ENCODE data around the gene GLIS1. TPM values are rescaled to one million over a fixed set of nuclear protein-coding genes. Genes with fewer than 3 reads are reported as not detected.
A peak's percentile ranks its signal among the peaks of the same experiment; 100 is the strongest.

Gene GLIS1
- total RNA-seq, 2 donors from 2014 or later = not detected

DNA sequence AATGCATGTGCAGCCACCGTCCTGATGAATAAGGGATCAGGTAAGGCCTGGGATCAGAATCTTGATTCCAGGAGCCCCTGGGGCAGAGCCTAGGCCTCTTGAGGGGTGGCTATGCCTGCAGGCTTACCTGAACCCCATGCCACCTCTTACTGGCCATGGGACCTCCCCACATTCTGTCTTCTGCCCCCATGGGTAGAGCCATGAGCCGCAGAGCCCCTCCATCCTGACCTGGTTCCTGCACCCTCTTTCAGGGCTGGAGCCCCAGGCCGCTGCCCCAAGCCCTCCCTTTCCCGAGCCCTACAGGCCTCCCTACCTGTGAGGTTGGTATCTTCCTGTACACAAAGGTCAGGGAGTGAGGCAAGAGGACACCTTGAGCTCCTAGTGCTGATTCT is 159.0 kb downstream of the GLIS1 start:
- DNase-seq (ENCODE audit: low spot score) (no peak), ATAC-seq (no peak)
- Mint-ChIP-seq H3K4me1 (ENCODE audit: low read depth in 2 of 2) (peaks cover 45 to 54% of the 10 kb centered on the region in 2 donors), H3K27ac (no peak overlapping the region), H3K4me3 (no peak overlapping the region), H3K36me3 (no peaks in the 10 kb centered on the region), H3K9me3 (no peaks in the 10 kb centered on the region), H3K27me3 (peaks cover 38 to 41% of the 10 kb centered on the region in 2 donors)

DNA sequence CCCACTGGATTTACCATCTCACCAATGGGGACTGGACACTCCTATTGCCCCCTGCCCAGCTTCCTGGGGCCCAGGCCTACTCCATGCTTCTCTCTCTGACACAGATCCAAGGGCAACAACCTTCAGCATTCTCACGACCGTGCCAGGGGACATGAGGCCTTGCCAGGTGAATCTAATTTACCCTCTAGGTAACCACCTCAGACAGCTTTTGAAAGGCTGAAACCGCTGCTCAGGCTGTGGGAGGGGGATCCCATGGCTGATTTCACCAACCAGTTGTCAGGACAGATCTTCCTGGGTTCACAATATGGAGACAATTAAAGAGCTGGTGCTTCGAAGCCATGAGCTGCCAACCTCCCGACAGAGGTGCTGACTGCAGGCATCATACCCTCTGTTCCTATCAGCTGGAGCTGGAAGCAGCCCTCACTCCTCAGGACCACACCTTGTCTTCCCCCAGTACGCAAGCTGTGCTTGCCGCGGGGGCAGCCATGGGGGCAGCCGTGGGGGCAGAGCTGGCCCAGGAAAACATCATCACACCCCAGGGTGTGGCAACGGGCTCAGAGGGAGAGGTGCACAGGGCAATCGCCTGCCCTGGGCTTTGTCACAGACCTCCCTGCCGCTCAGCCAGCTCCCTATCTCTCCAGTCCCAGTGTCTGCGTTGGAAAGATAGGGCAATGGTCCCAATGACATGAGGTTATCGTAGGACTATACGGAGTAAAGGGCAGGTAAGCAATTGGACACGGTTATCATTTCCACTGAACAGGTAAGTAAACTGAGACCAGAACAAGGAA is 159.5 kb downstream of the GLIS1 start:
- ATAC-seq (no peak), DNase-seq (ENCODE audit: low spot score) (peak; percentile 2)
- H3K4me1 Mint-ChIP-seq (ENCODE audit: low read depth in 2 of 2) = peaks cover 39 to 49% of the 10 kb centered on the region in 2 donors
- H3K27me3 Mint-ChIP-seq = peaks cover 35 to 40% of the 10 kb centered on the region in 2 donors
- no peak overlapping the region for H3K27ac Mint-ChIP-seq
- H3K9me3 Mint-ChIP-seq = no peaks in the 10 kb centered on the region
- H3K36me3 Mint-ChIP-seq = no peaks in the 10 kb centered on the region
- H3K4me3 Mint-ChIP-seq = no peak overlapping the region

- H3K36me3 Mint-ChIP-seq = no peaks in the 10 kb centered on the region
- H3K27ac Mint-ChIP-seq = no peak overlapping the region
- no peak overlapping the region for H3K4me3 Mint-ChIP-seq
- ATAC-seq (no peak), DNase-seq (ENCODE audit: low spot score) (no peak)
- peaks cover 31 to 40% of the 10 kb centered on the region in 2 donors for H3K4me1 Mint-ChIP-seq (ENCODE audit: low read depth in 2 of 2)
- peaks cover 35 to 37% of the 10 kb centered on the region in 2 donors for H3K27me3 Mint-ChIP-seq
- H3K9me3 Mint-ChIP-seq = no peaks in the 10 kb centered on the region
Observed at GRCh38 chr1:53578358-53578757, 160.6 kb downstream of the GLIS1 start.

DNA sequence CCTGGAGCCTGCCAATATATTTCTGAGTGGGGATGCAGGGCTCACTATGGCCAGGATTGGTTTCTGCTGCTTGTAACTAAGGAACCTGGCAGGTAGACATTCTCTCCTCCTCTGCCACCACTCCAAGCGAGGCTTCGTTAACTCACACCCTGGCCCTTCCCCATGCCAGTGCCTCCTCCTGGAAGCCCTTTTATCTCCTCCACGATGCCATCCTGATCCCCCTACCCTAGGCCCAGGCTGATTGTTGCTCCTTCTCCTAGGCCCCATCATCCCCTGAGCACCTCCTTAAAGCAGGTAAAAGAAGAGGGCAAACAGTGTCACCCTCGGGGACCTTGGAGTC is 161.2 kb downstream of the GLIS1 start:
- Mint-ChIP-seq H3K27ac (no peak overlapping the region), H3K4me1 (ENCODE audit: low read depth in 2 of 2) (peaks cover 24 to 33% of the 10 kb centered on the region in 2 donors), H3K9me3 (no peaks in the 10 kb centered on the region), H3K4me3 (no peak overlapping the region), H3K27me3 (peaks cover 35 to 38% of the 10 kb centered on the region in 2 donors), H3K36me3 (no peaks in the 10 kb centered on the region)
- no peak for ATAC-seq
- no peak for DNase-seq (ENCODE audit: low spot score)

DNA sequence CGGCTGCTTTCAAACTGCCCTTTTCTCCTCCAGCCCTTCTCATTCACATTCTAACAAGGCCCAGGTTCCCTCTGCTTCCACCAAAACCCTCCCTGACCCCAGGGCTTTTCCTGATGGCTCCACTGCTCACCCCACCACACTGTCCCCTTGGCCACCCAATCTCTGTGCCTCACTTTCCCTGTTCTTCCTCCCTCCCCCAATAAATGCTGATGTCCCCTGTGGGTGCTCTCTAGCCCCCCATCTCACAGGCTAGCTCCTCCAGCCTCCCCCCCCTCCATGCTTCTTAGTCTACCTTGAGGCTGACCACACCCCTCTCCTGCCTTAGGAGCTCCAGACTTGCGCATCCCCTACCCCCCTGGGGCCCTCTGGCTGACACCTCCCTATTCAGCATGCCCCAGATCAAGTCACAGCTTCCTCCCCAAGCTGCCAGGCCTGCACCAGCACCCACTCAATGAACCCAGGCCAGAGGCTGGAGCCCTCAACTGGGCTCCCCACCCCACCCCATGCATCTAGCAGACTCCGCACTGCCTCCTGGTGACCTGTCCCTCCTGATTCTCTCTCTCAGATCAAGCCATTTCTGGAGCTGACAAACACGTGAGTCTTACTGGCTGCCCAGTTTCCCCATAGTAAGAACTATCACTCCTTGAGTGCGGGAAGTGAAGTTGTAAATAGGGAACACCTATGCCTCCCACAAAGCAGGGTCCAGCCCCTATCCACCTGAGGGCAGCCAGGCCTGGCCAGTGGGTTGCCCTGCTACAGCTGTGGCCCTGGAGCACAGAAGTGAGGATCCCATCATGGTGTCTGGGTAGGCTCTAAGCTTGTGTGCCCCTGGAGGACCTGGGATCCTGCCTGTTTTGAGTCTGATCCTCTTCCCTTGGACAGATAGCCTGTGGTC is 161.9 kb downstream of the GLIS1 start:
- Mint-ChIP-seq H3K9me3 (no peaks in the 10 kb centered on the region), H3K27me3 (peaks cover 35 to 38% of the 10 kb centered on the region in 2 donors), H3K4me1 (ENCODE audit: low read depth in 2 of 2) (peaks cover 18 to 32% of the 10 kb centered on the region in 2 donors), H3K36me3 (no peaks in the 10 kb centered on the region), H3K4me3 (no peak overlapping the region), H3K27ac (no peak overlapping the region)
- ATAC-seq (no peak), DNase-seq (ENCODE audit: low spot score) (peak; percentile 48)

GRCh38 chr1:53576381-53576801 is 162.6 kb downstream of the GLIS1 start:
- peak; percentile 50 for DNase-seq (ENCODE audit: low spot score)
- ATAC-seq = no peak
- no peaks in the 10 kb centered on the region for H3K9me3 Mint-ChIP-seq
- no peaks in the 10 kb centered on the region for H3K36me3 Mint-ChIP-seq
- peaks cover 32 to 36% of the 10 kb centered on the region in 2 donors for H3K27me3 Mint-ChIP-seq
- H3K27ac Mint-ChIP-seq = no peak overlapping the region
- H3K4me1 Mint-ChIP-seq (ENCODE audit: low read depth in 2 of 2) = peaks cover 11 to 24% of the 10 kb centered on the region in 2 donors
- no peak overlapping the region for H3K4me3 Mint-ChIP-seq

- Mint-ChIP-seq H3K4me1 (ENCODE audit: low read depth in 2 of 2) (peaks cover 8 to 21% of the 10 kb centered on the region in 2 donors), H3K36me3 (no peaks in the 10 kb centered on the region), H3K4me3 (no peak overlapping the region), H3K9me3 (no peaks in the 10 kb centered on the region), H3K27ac (no peak overlapping the region), H3K27me3 (peaks cover 28 to 33% of the 10 kb centered on the region in 2 donors)
- DNase-seq (ENCODE audit: low spot score) (peak; percentile 26), ATAC-seq (no peak)
Observed at GRCh38 chr1:53575955-53576320, 163.0 kb downstream of the GLIS1 start.

- ATAC-seq (peak; percentile 29 to 51), DNase-seq (ENCODE audit: low spot score) (peak; percentile 39)
- Mint-ChIP-seq H3K36me3 (no peaks in the 10 kb centered on the region), H3K27ac (peak overlapping the region in 1 of 2 donors; percentile 32), H3K27me3 (peaks cover 28 to 31% of the 10 kb centered on the region in 2 donors), H3K4me1 (ENCODE audit: low read depth in 2 of 2) (peaks cover 8 to 21% of the 10 kb centered on the region in 2 donors), H3K9me3 (no peaks in the 10 kb centered on the region), H3K4me3 (peak overlapping the region; percentile 1)
Observed at GRCh38 chr1:53575141-53575954, 163.6 kb downstream of the GLIS1 start.

DNA sequence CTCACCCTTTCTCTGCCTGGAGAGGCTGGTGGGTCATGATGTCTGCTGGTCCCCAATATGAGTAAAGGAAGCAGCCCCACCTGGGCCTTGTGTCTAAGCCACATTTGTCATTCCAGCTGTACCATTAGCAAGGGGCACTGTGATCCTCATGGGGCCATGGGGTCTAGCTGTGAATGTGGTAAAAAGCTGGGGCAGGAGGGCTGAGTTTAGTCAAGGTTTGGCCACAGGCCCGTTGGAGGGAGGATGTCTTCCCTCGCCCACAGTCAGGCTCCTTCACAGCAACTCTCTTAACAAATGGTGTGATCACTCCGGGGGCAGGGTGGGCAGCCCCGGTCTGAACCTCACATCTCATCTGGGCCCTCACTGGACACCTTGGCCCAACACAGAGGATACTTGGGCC is 164.3 kb downstream of the GLIS1 start:
- no peak overlapping the region for H3K27ac Mint-ChIP-seq
- H3K4me1 Mint-ChIP-seq (ENCODE audit: low read depth in 2 of 2) = peaks cover 8 to 21% of the 10 kb centered on the region in 2 donors
- H3K9me3 Mint-ChIP-seq = no peaks in the 10 kb centered on the region
- no peak overlapping the region for H3K4me3 Mint-ChIP-seq
- peaks cover 28 to 33% of the 10 kb centered on the region in 2 donors for H3K27me3 Mint-ChIP-seq
- ATAC-seq = no peak
- peak; percentile 25 for DNase-seq (ENCODE audit: low spot score)
- no peaks in the 10 kb centered on the region for H3K36me3 Mint-ChIP-seq

DNA sequence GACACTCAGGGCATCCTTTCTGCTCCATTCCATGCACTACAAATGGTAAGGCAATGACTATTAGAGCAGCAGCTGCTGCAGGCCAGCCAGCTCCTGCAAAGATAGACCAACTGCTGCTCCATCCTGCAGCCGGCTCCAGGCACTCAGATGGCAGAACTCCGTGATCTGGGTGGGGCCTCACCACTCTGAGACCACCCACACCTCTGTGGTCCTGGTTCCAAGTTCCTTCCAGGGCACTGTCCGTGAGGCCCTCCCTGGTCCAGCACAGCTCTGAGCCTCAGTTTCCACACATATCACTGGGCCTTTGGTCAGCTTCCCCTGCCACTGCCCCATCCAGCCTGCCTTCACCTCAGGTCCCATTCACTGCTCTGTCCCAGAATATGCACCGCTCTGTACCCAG is 165.0 kb downstream of the GLIS1 start:
- ATAC-seq = peak in 1 of 2 donors; percentile 50
- Mint-ChIP-seq H3K27me3 (peaks cover 33 to 36% of the 10 kb centered on the region in 2 donors), H3K27ac (no peak overlapping the region), H3K4me1 (ENCODE audit: low read depth in 2 of 2) (peaks cover 8 to 21% of the 10 kb centered on the region in 2 donors), H3K4me3 (no peak overlapping the region), H3K36me3 (no peaks in the 10 kb centered on the region), H3K9me3 (no peaks in the 10 kb centered on the region)
- no peak for DNase-seq (ENCODE audit: low spot score)

- Mint-ChIP-seq H3K27me3 (peaks cover 35 to 39% of the 10 kb centered on the region in 2 donors), H3K9me3 (no peaks in the 10 kb centered on the region), H3K4me1 (ENCODE audit: low read depth in 2 of 2) (peaks cover 8 to 21% of the 10 kb centered on the region in 2 donors), H3K27ac (no peak overlapping the region), H3K4me3 (no peak overlapping the region), H3K36me3 (no peaks in the 10 kb centered on the region)
- ATAC-seq = no peak
- peak; percentile 8 for DNase-seq (ENCODE audit: low spot score)
Observed at GRCh38 chr1:53573522-53573921, 165.4 kb downstream of the GLIS1 start.

DNA sequence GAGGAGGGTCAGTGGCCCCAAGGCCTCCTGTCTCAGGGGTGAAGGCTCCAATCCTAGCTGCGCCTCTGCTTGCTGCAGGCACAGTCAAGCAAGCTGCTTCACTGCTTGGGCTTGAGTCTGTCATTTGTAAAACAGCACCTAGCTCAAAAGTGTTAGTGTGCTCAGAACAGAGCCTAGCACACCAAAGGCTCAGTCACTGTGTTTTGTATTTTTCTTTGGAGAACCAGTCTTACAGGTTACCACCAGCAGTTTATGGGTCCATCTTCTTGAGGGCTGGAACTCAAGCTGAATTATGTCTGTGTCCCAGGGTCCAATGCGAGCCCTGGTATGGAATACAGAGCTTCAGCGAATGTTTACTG is 166.2 kb downstream of the GLIS1 start:
- DNase-seq (ENCODE audit: low spot score) (no peak), ATAC-seq (no peak)
- no peak overlapping the region for H3K4me3 Mint-ChIP-seq
- no peaks in the 10 kb centered on the region for H3K36me3 Mint-ChIP-seq
- H3K27me3 Mint-ChIP-seq = peaks cover 30 to 34% of the 10 kb centered on the region in 2 donors
- H3K4me1 Mint-ChIP-seq (ENCODE audit: low read depth in 2 of 2) = peaks cover 8 to 21% of the 10 kb centered on the region in 2 donors
- no peaks in the 10 kb centered on the region for H3K9me3 Mint-ChIP-seq
- H3K27ac Mint-ChIP-seq = no peak overlapping the region

- Mint-ChIP-seq H3K4me1 (ENCODE audit: low read depth in 2 of 2) (peaks cover 8 to 21% of the 10 kb centered on the region in 2 donors), H3K27me3 (peaks cover 25 to 31% of the 10 kb centered on the region in 2 donors), H3K4me3 (no peak overlapping the region)
Observed at GRCh38 chr1:53572065-53572814, 166.7 kb downstream of the GLIS1 start.

More at GRCh38 chr1:53572065-53572814, 166.7 kb downstream of the GLIS1 start:
- DNase-seq (ENCODE audit: low spot score) (peak; percentile 54), ATAC-seq (no peak)
- Mint-ChIP-seq H3K27ac (no peak overlapping the region), H3K36me3 (peaks cover under 1% of the 10 kb centered on the region), H3K9me3 (no peaks in the 10 kb centered on the region)

Data from natural killer cell treated with Interleukin-12 subunit alpha and Interleukin-12 subunit beta and Interleukin-15 and Interleukin-18, amount 100 ng/mL, for 72 hours (primary cell).